Muscle layer of duodenum (tissue), 2 donors: ENCODE measurements around the gene TMEM248.
"Not testable (repeated sequence)": the region's sequence is repeated elsewhere in the genome, so short reads cannot be mapped to it uniquely, and the experiment has no call there.

Source experiments
- H3K27ac ChIP-seq: one replicate; pipeline ENCODE4 v1.7.0; 2013; ENCODE audit warnings: mild to moderate bottlenecking, low read length
- H3K27me3 ChIP-seq: one replicate; pipeline ENCODE4 v1.7.0; 2013; ENCODE audit warnings: low read depth, mild to moderate bottlenecking, control low read depth, low read length
- H3K36me3 ChIP-seq, 2 donors: one replicate each; pipeline ENCODE4 v1.7.0; 2013; ENCODE audit warnings: low read length in 2 of 2, control low read depth in 1 of 2, mild to moderate bottlenecking in 1 of 2; ENCODE audit not compliant: insufficient read depth in 2 of 2, control insufficient read depth in 1 of 2
- H3K4me1 ChIP-seq, 2 donors: one replicate each; pipeline ENCODE4 v1.7.0; 2013; ENCODE audit warnings: low read length in 2 of 2, mild to moderate bottlenecking in 2 of 2, control low read depth in 1 of 2, moderate library complexity in 1 of 2; ENCODE audit not compliant: insufficient read depth in 2 of 2, control insufficient read depth in 1 of 2
- H3K4me3 ChIP-seq, 2 donors: one replicate each; pipeline ENCODE4 v1.7.0; 2013; ENCODE audit warnings: low read length in 2 of 2, low read depth in 1 of 2, mild to moderate bottlenecking in 1 of 2
- H3K9me3 ChIP-seq, 2 donors: one replicate each; pipeline ENCODE4 v1.7.0; 2013; ENCODE audit warnings: low read length in 2 of 2, control low read depth in 1 of 2, mild to moderate bottlenecking in 1 of 2; ENCODE audit not compliant: control insufficient read depth in 1 of 2
- donor health status: healthy.

The TMEM248 gene

GRCh38 chr7:66952343-66953043, 31.5 kb downstream of the TMEM248 start:
- H3K4me3 ChIP-seq, result no peak overlapping the region
- H3K27ac ChIP-seq, result no peak overlapping the region
- peaks cover 76% of the 10 kb centered on the region in 2 donors for H3K36me3 ChIP-seq
- H3K9me3 ChIP-seq, result no peaks in the 10 kb centered on the region
- H3K27me3 ChIP-seq, result no peaks in the 10 kb centered on the region
- H3K4me1 ChIP-seq, result peaks cover 0 to 3% of the 10 kb centered on the region in 2 donors

GRCh38 chr7:66953044-66953427, 32.0 kb downstream of the TMEM248 start:
- Histone ChIP-seq H3K27me3 (no peaks in the 10 kb centered on the region), H3K4me3 (no peak overlapping the region), H3K9me3 (no peaks in the 10 kb centered on the region), H3K27ac (no peak overlapping the region), H3K4me1 (peaks cover 0 to 3% of the 10 kb centered on the region in 2 donors), H3K36me3 (peaks cover 77 to 78% of the 10 kb centered on the region in 2 donors)

- H3K27ac ChIP-seq, result no peak overlapping the region
- H3K27me3 ChIP-seq, result no peaks in the 10 kb centered on the region
- peaks cover 55 to 57% of the 10 kb centered on the region in 2 donors for H3K36me3 ChIP-seq
- no peaks in the 10 kb centered on the region for H3K9me3 ChIP-seq
- peaks cover 0 to 6% of the 10 kb centered on the region in 2 donors for H3K4me1 ChIP-seq
- no peak overlapping the region for H3K4me3 ChIP-seq
Measured at GRCh38 chr7:66957595-66958290, 36.7 kb downstream of the TMEM248 start.

- Histone ChIP-seq H3K9me3 (no peaks in the 10 kb centered on the region), H3K4me1 (peaks cover 0 to 6% of the 10 kb centered on the region in 2 donors), H3K4me3 (no peak overlapping the region), H3K27me3 (no peaks in the 10 kb centered on the region), H3K27ac (no peak overlapping the region), H3K36me3 (peaks cover 47 to 48% of the 10 kb centered on the region in 2 donors)
Measured at GRCh38 chr7:66958538-66959350, 37.7 kb downstream of the TMEM248 start.

GRCh38 chr7:66960192-66960591, 39.2 kb downstream of the TMEM248 start:
- no peaks in the 10 kb centered on the region for H3K9me3 ChIP-seq
- H3K4me1 ChIP-seq, result peaks cover 0 to 6% of the 10 kb centered on the region in 2 donors
- H3K27ac ChIP-seq, result no peak overlapping the region
- no peaks in the 10 kb centered on the region for H3K27me3 ChIP-seq
- H3K36me3 ChIP-seq, result peaks cover 39 to 40% of the 10 kb centered on the region in 2 donors
- no peak overlapping the region for H3K4me3 ChIP-seq

- no peaks in the 10 kb centered on the region for H3K27me3 ChIP-seq
- H3K9me3 ChIP-seq, result no peaks in the 10 kb centered on the region
- no peak overlapping the region for H3K4me3 ChIP-seq
- H3K36me3 ChIP-seq, result peaks cover 31 to 32% of the 10 kb centered on the region in 2 donors
- H3K27ac ChIP-seq, result no peak overlapping the region
- H3K4me1 ChIP-seq, result peaks cover 0 to 6% of the 10 kb centered on the region in 2 donors
Measured at GRCh38 chr7:66961096-66961495, 40.1 kb downstream of the TMEM248 start.

- Histone ChIP-seq H3K27ac (no peak overlapping the region), H3K4me1 (no peaks in the 10 kb centered on the region), H3K4me3 (no peak overlapping the region), H3K9me3 (no peaks in the 10 kb centered on the region), H3K27me3 (no peaks in the 10 kb centered on the region), H3K36me3 (peaks cover 0 to 8% of the 10 kb centered on the region in 2 donors)
Measured at GRCh38 chr7:66964411-66964810, 43.4 kb downstream of the TMEM248 start.

- no peaks in the 10 kb centered on the region for H3K4me1 ChIP-seq
- H3K9me3 ChIP-seq, result no peaks in the 10 kb centered on the region
- H3K27me3 ChIP-seq, result no peaks in the 10 kb centered on the region
- no peak overlapping the region for H3K27ac ChIP-seq
- no peak overlapping the region for H3K4me3 ChIP-seq
- H3K36me3 ChIP-seq, result no peaks in the 10 kb centered on the region
Measured at GRCh38 chr7:66967029-66967428, 46.0 kb downstream of the TMEM248 start.

GRCh38 chr7:66969001-66969400, 48.0 kb downstream of the TMEM248 start:
- not testable (repeated sequence) for H3K4me3 ChIP-seq, H3K27me3 ChIP-seq, H3K36me3 ChIP-seq, H3K4me1 ChIP-seq, H3K9me3 ChIP-seq, H3K27ac ChIP-seq

- Histone ChIP-seq H3K4me1 (no peaks in the 10 kb centered on the region), H3K36me3 (no peaks in the 10 kb centered on the region), H3K27ac (no peak overlapping the region), H3K4me3 (no peak overlapping the region), H3K9me3 (no peaks in the 10 kb centered on the region), H3K27me3 (no peaks in the 10 kb centered on the region)
Measured at GRCh38 chr7:66970310-66970709, 49.3 kb downstream of the TMEM248 start.

- H3K4me1 ChIP-seq, result no peaks in the 10 kb centered on the region
- no peaks in the 10 kb centered on the region for H3K27me3 ChIP-seq
- no peaks in the 10 kb centered on the region for H3K36me3 ChIP-seq
- no peak overlapping the region for H3K4me3 ChIP-seq
- no peak overlapping the region for H3K27ac ChIP-seq
- peaks cover 0 to 2% of the 10 kb centered on the region in 2 donors for H3K9me3 ChIP-seq
Measured at GRCh38 chr7:66974986-66975590, 54.1 kb downstream of the TMEM248 start.
